Fibroblast of skin of right biceps (primary cell): Measurements from ENCODE around the gene SMIM21.

Experiments
- DNase-seq: peaks from one replicate; pipeline ENCODE4 v3.0.0-alpha.2; 2013

Gene SMIM21

GRCh38 chr18:75421656-75422055 is 5.8 kb downstream of the SMIM21 start:
- DNase-seq = no peak

GRCh38 chr18:75418293-75419005 is 9.1 kb downstream of the SMIM21 start:
- peak; percentile 62 for DNase-seq

- no peak for DNase-seq
These were observed 16.9 kb downstream of the SMIM21 start for GRCh38 chr18:75410611-75411010.

- no peak for DNase-seq
These were observed 17.7 kb downstream of the SMIM21 start for GRCh38 chr18:75409806-75410205.

- peak; percentile 99 for DNase-seq
These were observed 18.7 kb downstream of the SMIM21 start for GRCh38 chr18:75408554-75409506.

DNA sequence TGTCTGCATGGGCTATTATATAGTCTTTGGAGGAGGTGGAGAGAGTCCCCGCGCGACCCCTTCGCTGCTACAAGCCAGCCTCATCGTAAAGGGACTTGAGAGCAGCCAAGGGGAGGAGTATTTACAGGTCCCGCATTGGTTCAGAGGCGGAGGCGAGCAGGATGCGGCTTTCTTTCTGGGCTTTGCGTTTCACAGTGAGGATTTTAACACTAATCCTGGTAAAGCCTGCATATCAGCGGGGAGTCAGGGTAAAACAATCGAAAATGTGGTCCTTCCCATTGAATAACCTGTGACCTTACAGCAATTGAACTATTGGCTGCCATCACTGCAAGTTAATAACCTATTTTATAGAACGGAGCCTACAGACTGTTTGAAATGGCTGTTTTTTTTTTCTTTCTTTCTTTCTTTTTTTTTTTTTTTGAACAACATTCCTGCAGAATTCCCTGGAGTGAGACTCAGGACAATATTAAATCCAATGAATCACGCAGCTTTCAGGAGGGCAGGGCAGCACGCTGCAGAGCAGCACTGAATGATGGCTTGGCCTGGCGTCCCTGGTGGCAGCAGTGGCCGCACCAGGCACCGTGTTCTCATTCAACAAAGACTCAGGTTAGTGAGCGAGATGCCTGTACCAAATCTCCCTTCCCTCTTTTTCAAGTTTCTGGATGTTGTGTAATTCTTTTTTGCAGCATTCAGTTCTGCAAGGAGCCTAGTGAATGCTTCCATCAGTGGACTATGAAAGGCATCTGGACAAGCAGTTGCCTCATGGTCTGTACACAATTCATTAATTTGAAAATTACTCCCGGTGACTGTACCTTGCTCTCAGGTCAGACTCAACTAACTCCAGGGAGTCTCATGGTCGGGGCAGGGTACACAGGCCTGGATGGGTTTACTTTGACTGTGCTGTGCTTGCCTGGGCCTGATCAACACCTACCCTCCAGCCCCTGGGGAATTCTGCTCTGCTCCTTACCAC is 19.8 kb downstream of the SMIM21 start:
- DNase-seq = peak; percentile 73

- peak; percentile 56 for DNase-seq
These were observed 20.7 kb downstream of the SMIM21 start for GRCh38 chr18:75406491-75407445.

- peak; percentile 39 for DNase-seq
These were observed 22.2 kb downstream of the SMIM21 start for GRCh38 chr18:75405351-75405750.

DNA sequence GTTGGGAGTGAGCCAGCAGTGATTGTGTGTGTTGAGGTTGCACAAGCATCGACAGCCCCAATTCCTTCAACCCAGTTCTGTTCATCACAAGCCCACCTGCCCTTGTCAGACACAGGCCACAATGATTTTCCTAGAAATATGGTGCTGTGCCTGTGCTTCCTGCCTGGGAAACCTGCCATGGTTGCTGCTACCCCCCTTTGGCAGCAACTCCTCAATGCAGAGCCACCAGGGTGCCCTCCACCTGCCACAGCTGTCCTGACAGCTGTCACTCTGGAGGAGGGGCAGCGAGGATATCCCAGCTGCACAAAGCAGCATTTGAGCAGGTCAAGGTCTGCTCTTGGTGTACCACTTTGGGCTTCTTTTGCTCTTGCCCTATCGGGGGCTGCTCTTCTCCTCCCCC is 27.1 kb downstream of the SMIM21 start:
- DNase-seq = no peak

DNA sequence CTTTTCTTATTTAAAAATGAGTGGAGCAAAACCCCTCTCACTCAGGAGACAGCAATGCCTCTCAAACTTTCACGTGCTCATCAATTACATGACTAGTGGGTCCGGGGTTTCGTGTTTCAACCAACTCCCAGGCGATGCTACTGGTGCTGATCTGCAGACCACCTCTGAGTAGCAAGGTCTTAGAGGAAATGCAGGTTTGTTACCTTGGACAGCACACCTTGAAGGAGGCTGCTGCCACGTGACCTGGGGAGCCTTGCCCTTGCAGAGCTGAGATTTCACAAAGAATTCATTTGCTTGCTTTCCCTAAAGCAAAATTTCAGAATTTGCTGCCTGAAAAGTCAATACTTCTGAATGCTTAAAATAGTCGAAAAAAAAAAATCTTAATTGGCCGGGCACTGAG is 32.4 kb downstream of the SMIM21 start:
- DNase-seq = no peak

DNA sequence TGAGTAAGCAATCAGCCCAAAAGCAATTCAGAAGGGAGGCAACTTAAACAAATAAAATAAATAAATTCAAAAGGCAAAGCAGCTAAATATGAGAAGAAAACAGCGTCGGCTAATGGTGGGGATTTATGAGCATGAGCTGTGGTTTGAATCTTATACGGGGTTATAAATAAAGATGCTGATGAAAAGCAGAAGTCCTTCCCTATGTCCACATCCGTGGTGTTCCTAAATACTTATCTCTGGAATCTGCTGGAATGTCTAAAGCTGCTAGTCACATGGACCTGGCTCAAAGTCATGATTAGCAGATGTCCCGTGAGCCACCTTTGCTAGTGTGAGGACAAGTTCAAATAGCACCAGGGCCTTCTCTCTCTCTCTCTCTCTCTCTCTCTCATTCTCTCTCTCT is 33.8 kb downstream of the SMIM21 start:
- DNase-seq = peak; percentile 41

DNA sequence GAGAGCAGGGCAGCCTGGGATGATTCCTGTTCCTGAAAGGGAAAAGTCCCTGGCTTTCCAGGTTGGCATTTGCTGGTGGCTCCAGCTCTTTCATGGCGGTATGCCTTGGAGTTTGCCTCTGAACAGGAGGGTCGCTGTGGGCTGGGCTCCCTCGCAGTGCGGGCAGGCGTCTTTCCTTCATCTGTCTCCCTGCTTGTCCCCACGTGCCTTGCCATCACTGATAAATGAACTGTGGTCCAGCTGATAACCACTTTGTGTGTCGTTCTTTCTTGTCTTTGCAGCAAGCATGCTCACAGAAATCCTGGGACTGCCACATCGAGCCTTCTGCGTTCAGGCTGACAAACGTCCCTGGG is 35.3 kb downstream of the SMIM21 start:
- no peak for DNase-seq

DNA sequence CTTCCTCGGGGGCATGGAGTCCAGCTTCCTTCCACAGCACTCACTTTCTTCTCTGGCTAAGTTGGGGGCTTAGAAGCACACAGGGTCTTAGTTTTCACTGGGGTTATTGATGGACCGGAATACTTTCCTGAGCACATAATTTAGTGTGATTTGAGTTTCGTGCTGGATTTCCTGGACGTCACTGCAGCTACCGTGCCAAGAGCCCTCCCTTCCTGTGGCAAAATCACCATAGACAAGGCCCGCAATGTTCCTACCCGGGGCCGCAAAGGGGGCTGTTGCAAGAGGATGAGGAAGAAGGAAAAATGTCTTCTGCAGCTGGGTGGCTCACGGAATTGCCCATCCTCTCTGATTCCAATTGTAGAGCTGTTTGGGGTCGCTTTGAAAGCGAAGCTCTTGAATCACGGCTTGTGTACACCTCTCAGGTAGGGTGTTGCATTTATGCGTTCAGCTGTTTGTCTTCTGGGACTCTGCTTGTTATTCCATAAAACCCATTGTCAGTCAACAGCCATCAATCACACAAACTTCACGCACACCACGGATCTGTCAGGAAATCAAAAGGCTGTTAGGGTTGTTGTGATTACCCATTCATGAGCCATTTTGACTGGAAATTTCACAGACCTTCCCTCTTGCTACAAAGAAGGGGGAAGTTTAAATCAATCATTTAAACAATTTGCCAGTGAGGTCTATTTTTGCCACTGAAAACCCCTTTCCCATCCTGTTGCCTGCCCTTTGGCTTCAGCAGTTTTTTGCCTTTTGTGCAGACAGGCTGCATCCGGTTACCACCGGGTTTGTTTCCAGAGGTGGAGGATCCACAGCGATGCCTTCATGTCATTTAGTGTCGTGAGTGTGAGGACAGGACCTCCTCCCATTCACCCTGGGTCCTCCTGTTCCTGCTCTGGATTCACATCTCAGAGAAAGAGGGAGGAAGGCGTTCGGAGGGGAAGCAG is 36.0 kb downstream of the SMIM21 start:
- no peak for DNase-seq

- DNase-seq = no peak
These were observed 36.6 kb downstream of the SMIM21 start for GRCh38 chr18:75390854-75391253.

GRCh38 chr18:75384144-75384543 is 43.4 kb downstream of the SMIM21 start:
- no peak for DNase-seq

GRCh38 chr18:75378376-75379315 is 48.9 kb downstream of the SMIM21 start:
- no peak for DNase-seq

- DNase-seq = no peak
These were observed 49.6 kb downstream of the SMIM21 start for GRCh38 chr18:75377926-75378325.

DNA sequence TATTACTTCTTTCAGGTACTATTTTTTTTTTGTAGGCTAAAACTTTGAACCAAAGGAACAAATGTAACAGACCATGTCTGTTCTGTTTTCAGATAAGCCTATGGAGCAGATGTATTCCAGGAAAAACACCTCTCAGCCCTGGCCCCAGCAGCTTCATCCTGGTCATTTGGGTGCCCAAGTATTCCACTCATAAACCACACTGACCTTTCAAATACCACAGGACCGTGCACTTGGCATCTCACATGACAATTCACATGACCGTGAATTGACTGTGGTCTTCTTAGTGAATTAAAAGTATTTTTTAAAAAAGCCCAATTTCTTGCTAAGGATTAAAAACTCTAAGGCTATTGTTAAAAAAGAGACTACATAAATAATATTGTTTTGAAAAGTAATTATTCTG is 50.2 kb downstream of the SMIM21 start:
- no peak for DNase-seq

GRCh38 chr18:75376004-75376403 is 51.5 kb downstream of the SMIM21 start:
- peak; percentile 9 for DNase-seq
